HEK293 (cell line): Measurements from ENCODE around the gene PARP6.
A peak's percentile ranks its signal among the peaks of the same experiment; 100 is the strongest.

Source experiments
- CTCF ChIA-PET: fragments of 350-600 bp; formaldehyde crosslinking; extraction: SDS; loops from one replicate; lab custom pipeline; 2021; ENCODE audit warnings: antibody characterized with exemption; lab: Yijun Ruan, JAX
- POLR2A ChIA-PET: fragments of 300-600 bp; formaldehyde crosslinking; extraction: SDS; loops from one replicate; lab custom pipeline; 2020; ENCODE audit warnings: antibody characterized with exemption, inconsistent platforms; lab: Yijun Ruan, JAX
- H3K27ac ChIP-seq: fragments of 200-500 bp; sonication (Bioruptor generic); 2 replicates; pipeline ENCODE4 v1.5.1; 2014; ENCODE audit warnings: low read depth, low read length, control low read depth, inconsistent platforms; ENCODE audit errors: extremely low read depth
- H3K36me3 ChIP-seq, 2 experiments: fragments of 200-500 bp in 1 of 2; sonication (Bioruptor generic) in 1 of 2; 1 replicate in 1 of 2; 2 replicates in 1 of 2; pipeline ENCODE4 v1.5.1; 2014 to 2017; ENCODE audit warnings: inconsistent platforms in 2 of 2, low read length in 2 of 2; ENCODE audit not compliant: control insufficient read depth in 2 of 2, insufficient read depth in 1 of 2
- H3K4me1 ChIP-seq: fragments of 200-500 bp; sonication (Bioruptor generic); 2 replicates; pipeline ENCODE4 v1.5.1; 2014; ENCODE audit warnings: mild to moderate bottlenecking, low read length, inconsistent platforms; ENCODE audit not compliant: control insufficient read depth, insufficient read depth
- H3K4me3 ChIP-seq: 2 replicates; pipeline ENCODE4 v1.5.1; 2011; ENCODE audit warnings: low read depth, mild to moderate bottlenecking, control low read depth, low read length, moderate library complexity
- H3K9me3 ChIP-seq: fragments of 200-500 bp; sonication (Bioruptor generic); 2 replicates; pipeline ENCODE4 v1.5.1; 2014; ENCODE audit warnings: low read depth, low read length, inconsistent platforms; ENCODE audit not compliant: control insufficient read depth, insufficient read depth
- AEBP2 ChIP-seq: fragments of 450-650 bp; formaldehyde crosslinking; IDR thresholded peaks from 2 replicates; pipeline ENCODE4 v1.5.1; 2016; ENCODE audit warnings: missing biosample characterization, missing genetic modification characterization, borderline replicate concordance
- OSR2 ChIP-seq: fragments of 450-650 bp; formaldehyde crosslinking; IDR thresholded peaks from 2 replicates; pipeline ENCODE4 v1.5.1; 2016; ENCODE audit warnings: missing biosample characterization, missing genetic modification characterization
- PRDM4 ChIP-seq: fragments of 450-650 bp; formaldehyde crosslinking; IDR thresholded peaks from 2 replicates; pipeline ENCODE4 v1.5.1; 2017; ENCODE audit warnings: missing biosample characterization, missing genetic modification characterization
- TRIM28 ChIP-seq: IDR thresholded peaks from 2 replicates; pipeline ENCODE4 v1.6.1; 2011; ENCODE audit warnings: low read length, control low read depth, borderline replicate concordance
- ZNF121 ChIP-seq: fragments of 450-650 bp; formaldehyde crosslinking; IDR thresholded peaks from 2 replicates; pipeline ENCODE4 v1.5.1; 2016; ENCODE audit warnings: missing biosample characterization, missing genetic modification characterization
- ZNF16 ChIP-seq: fragments of 450-650 bp; formaldehyde crosslinking; IDR thresholded peaks from 2 replicates; pipeline ENCODE4 v1.5.1; 2016; ENCODE audit warnings: low read depth, missing biosample characterization, missing genetic modification characterization
- ZNF175 ChIP-seq: fragments of 450-650 bp; formaldehyde crosslinking; IDR thresholded peaks from 2 replicates; pipeline ENCODE4 v1.5.1; 2016; ENCODE audit warnings: missing biosample characterization, missing genetic modification characterization
- ZNF19 ChIP-seq: fragments of 450-650 bp; formaldehyde crosslinking; IDR thresholded peaks from 2 replicates; pipeline ENCODE4; 2016; ENCODE audit warnings: missing biosample characterization, missing genetic modification characterization, low read depth
- ZNF24 ChIP-seq: fragments of 450-650 bp; formaldehyde crosslinking; IDR thresholded peaks from 2 replicates; pipeline ENCODE4 v1.5.1; 2016; ENCODE audit warnings: missing biosample characterization, missing genetic modification characterization
- ZNF26 ChIP-seq: fragments of 450-650 bp; formaldehyde crosslinking; IDR thresholded peaks from 2 replicates; pipeline ENCODE4 v1.5.1; 2016; ENCODE audit warnings: missing biosample characterization, missing genetic modification characterization
- ZNF426 ChIP-seq: fragments of 450-650 bp; formaldehyde crosslinking; IDR thresholded peaks from 2 replicates; pipeline ENCODE4 v1.5.1; 2017; ENCODE audit warnings: missing biosample characterization, missing genetic modification characterization, mild to moderate bottlenecking, inconsistent platforms, moderate library complexity
- ZNF433 ChIP-seq: fragments of 450-650 bp; formaldehyde crosslinking; IDR thresholded peaks from 2 replicates; pipeline ENCODE4 v1.5.1; 2016; ENCODE audit warnings: missing biosample characterization, missing genetic modification characterization, low read depth
- ZNF473 ChIP-seq: fragments of 450-650 bp; formaldehyde crosslinking; IDR thresholded peaks from 2 replicates; pipeline ENCODE4 v1.5.1; 2017; ENCODE audit warnings: missing biosample characterization, missing genetic modification characterization
- ZNF48 ChIP-seq: fragments of 450-650 bp; formaldehyde crosslinking; IDR thresholded peaks from 2 replicates; pipeline ENCODE4 v1.5.1; 2016; ENCODE audit warnings: missing biosample characterization, missing genetic modification characterization
- ZNF488 ChIP-seq: fragments of 450-650 bp; formaldehyde crosslinking; IDR thresholded peaks from 2 replicates; pipeline ENCODE4 v1.5.1; 2016; ENCODE audit warnings: missing biosample characterization, missing genetic modification characterization
- ZNF530 ChIP-seq: fragments of 450-650 bp; formaldehyde crosslinking; IDR thresholded peaks from 2 replicates; pipeline ENCODE4 v1.5.1; 2016; ENCODE audit warnings: low read depth, missing biosample characterization, missing genetic modification characterization
- ZNF623 ChIP-seq: fragments of 450-650 bp; formaldehyde crosslinking; IDR thresholded peaks from 2 replicates; pipeline ENCODE4 v1.5.1; 2016; ENCODE audit warnings: missing biosample characterization, missing genetic modification characterization
- ZNF624 ChIP-seq: fragments of 450-650 bp; formaldehyde crosslinking; IDR thresholded peaks from 2 replicates; pipeline ENCODE4 v1.5.1; 2017; ENCODE audit warnings: missing biosample characterization, missing genetic modification characterization
- ZNF639 ChIP-seq: fragments of 450-650 bp; formaldehyde crosslinking; IDR thresholded peaks from 2 replicates; pipeline ENCODE4 v1.5.1; 2016; ENCODE audit warnings: missing biosample characterization, missing genetic modification characterization
- ZNF664 ChIP-seq: fragments of 450-650 bp; formaldehyde crosslinking; IDR thresholded peaks from 2 replicates; pipeline ENCODE4 v1.5.1; 2016; ENCODE audit warnings: missing biosample characterization, missing genetic modification characterization
- ZNF704 ChIP-seq: fragments of 450-650 bp; formaldehyde crosslinking; IDR thresholded peaks from 2 replicates; pipeline ENCODE4 v1.5.1; 2016; ENCODE audit warnings: missing biosample characterization, missing genetic modification characterization
- ZNF768 ChIP-seq: fragments of 450-650 bp; formaldehyde crosslinking; IDR thresholded peaks from 2 replicates; pipeline ENCODE4 v1.5.1; 2018; ENCODE audit warnings: missing biosample characterization, mild to moderate bottlenecking, missing genetic modification characterization

Gene PARP6

GRCh38 chr15:72265031-72265430, 7.3 kb downstream of the PARP6 start (continued):
- TF ChIP-seq ZNF16 (tag by site-specific recombination) (no peak), ZNF48 (tag by site-specific recombination) (no peak), AEBP2 (tag by site-specific recombination) (no peak), TRIM28 (no peak)

GRCh38 chr15:72252663-72253299, 19.6 kb downstream of the PARP6 start:
- no peaks in the 10 kb centered on the region for H3K9me3 ChIP-seq
- ChIA-PET POLR2A (no interaction called here), CTCF (interaction anchor here (0.7 kb wide), 1 partner anchor 874 kb away, joined by 3 read pairs; no protein-coding TSS in a partner anchor)
- H3K4me3 ChIP-seq = no peak overlapping the region
- TF ChIP-seq ZNF433 (tag by site-specific recombination) (no peak), ZNF121 (tag by site-specific recombination) (peak; percentile 78), ZNF623 (tag by site-specific recombination) (no peak)
- no peaks in the 10 kb centered on the region for H3K4me1 ChIP-seq
- no peak overlapping the region for H3K27ac ChIP-seq
- H3K36me3 ChIP-seq = peaks cover 91 to 98% of the 10 kb centered on the region in 2 experiments

GRCh38 chr15:72249142-72249810, 23.1 kb downstream of the PARP6 start:
- no peak overlapping the region for H3K27ac ChIP-seq
- no peak for TF ChIP-seq ZNF704 (tag by site-specific recombination)
- no peak for TF ChIP-seq ZNF664 (tag by site-specific recombination)
- no peak for TF ChIP-seq ZNF488 (tag by site-specific recombination)
- no peak for TF ChIP-seq ZNF768 (tag by site-specific recombination)
- no peak for TF ChIP-seq ZNF624 (tag by site-specific recombination)
- TF ChIP-seq ZNF19 (tag by site-specific recombination) = no peak
- no peak for TF ChIP-seq ZNF530 (tag by site-specific recombination)
- no peak for TF ChIP-seq OSR2 (tag by site-specific recombination)
- no peak for TF ChIP-seq PRDM4
- TF ChIP-seq ZNF426 = no peak
- no peak for TF ChIP-seq ZNF26 (tag by site-specific recombination)
- no peak for TF ChIP-seq ZNF121 (tag by site-specific recombination)
- TF ChIP-seq ZNF24 (tag by site-specific recombination) = no peak
- no peak for TF ChIP-seq ZNF175 (tag by site-specific recombination)
- TF ChIP-seq ZNF473 (tag by site-specific recombination) = no peak
- no peak for TF ChIP-seq ZNF639 (tag by site-specific recombination)
- TF ChIP-seq, all 188 proteins: peak for 0
- H3K4me3 ChIP-seq = no peak overlapping the region
- H3K9me3 ChIP-seq = no peaks in the 10 kb centered on the region
- POLR2A ChIA-PET = interaction anchor here (0.5 to 0.7 kb wide), 3 partner anchors 9 to 22 kb away, joined by 3 to 4 read pairs (median 3); no protein-coding TSS in a partner anchor
- CTCF ChIA-PET = no interaction called here
- H3K4me1 ChIP-seq = no peaks in the 10 kb centered on the region
- peaks cover 73 to 95% of the 10 kb centered on the region in 2 experiments for H3K36me3 ChIP-seq
